Measurements from ENCODE around the gene RFX2.
"Not testable (repeated sequence)": the region's sequence is repeated elsewhere in the genome, so short reads cannot be mapped to it uniquely, and the experiment has no call there.

RFX2 gene

GRCh38 chr19:5974721-5975387 is 135.4 kb downstream of the RFX2 start:
- no peak for DNase-seq

- DNase-seq, result no peak
Observed at GRCh38 chr19:5973867-5974635, 136.2 kb downstream of the RFX2 start.

GRCh38 chr19:5973376-5973775 is 136.9 kb downstream of the RFX2 start:
- DNase-seq, result no peak

- no peak for DNase-seq
Observed at GRCh38 chr19:5972355-5972731, 138.0 kb downstream of the RFX2 start.

- no peak for DNase-seq
Observed at GRCh38 chr19:5971714-5972354, 138.5 kb downstream of the RFX2 start.

- DNase-seq, result no peak
Observed at GRCh38 chr19:5969476-5969875, 140.8 kb downstream of the RFX2 start.

GRCh38 chr19:5968431-5969373 is 141.6 kb downstream of the RFX2 start:
- DNase-seq, result peak in 7 of 51 donors; percentile 29 to 68 (median 39)

GRCh38 chr19:5967994-5968430 is 142.3 kb downstream of the RFX2 start:
- peak in 42 of 51 donors; percentile 23 to 80 (median 58) for DNase-seq

GRCh38 chr19:5967571-5967970 is 142.7 kb downstream of the RFX2 start:
- DNase-seq, result no peak

GRCh38 chr19:5966941-5967340 is 143.4 kb downstream of the RFX2 start:
- DNase-seq, result no peak

- peak in 1 of 51 donors; percentile 13 for DNase-seq
Observed at GRCh38 chr19:5966215-5966614, 144.1 kb downstream of the RFX2 start.

- no peak for DNase-seq
Observed at GRCh38 chr19:5964816-5965565, 145.3 kb downstream of the RFX2 start.

GRCh38 chr19:5963855-5964254 is 146.4 kb downstream of the RFX2 start:
- DNase-seq, result no peak

- DNase-seq, result not testable (repeated sequence)
Observed at GRCh38 chr19:5963259-5963658, 147.0 kb downstream of the RFX2 start.

- DNase-seq, result peak in 20 of 51 donors; percentile 8 to 65 (median 31)
Observed at GRCh38 chr19:5961969-5962945, 148.0 kb downstream of the RFX2 start.

- not testable (repeated sequence) for DNase-seq
Observed at GRCh38 chr19:5961641-5961968, 148.7 kb downstream of the RFX2 start.

GRCh38 chr19:5960005-5961001 is 150.0 kb downstream of the RFX2 start:
- DNase-seq, result peak in 13 of 51 donors; percentile 10 to 75 (median 26)

All from hypothalamus (tissue), 51 donors.